IMR-90 (cell line): ENCODE data around the gene DEGS2. TPM values are rescaled to one million over a fixed set of nuclear protein-coding genes. Genes with fewer than 3 reads are reported as not detected.

ENCODE experiments used
- ATAC-seq: fragments of 200-7000 bp; cut with Tn5 transposase; 2 replicates; pipeline ENCODE4 v1.9.1; 2020; ENCODE audit warnings: low read depth, mild to moderate bottlenecking, moderate library complexity
- BruUV-seq: library from RNA; stranded (reverse); fragments of 400-500 nt; replicated peaks from 2 replicates; lab custom pipeline; 2021; lab: Mats Ljungman, UMichigan
- CTCF ChIA-PET: fragments of 300-600 bp; formaldehyde crosslinking; extraction: SDS; loops from one replicate; lab custom pipeline; 2021; ENCODE audit warnings: antibody characterized with exemption; lab: Yijun Ruan, JAX
- POLR2A ChIA-PET: fragments of 300-600 bp; sonication (Branson Sonifier 250); formaldehyde crosslinking; loops from one replicate; lab custom pipeline; 2022; ENCODE audit warnings: antibody characterized with exemption; ENCODE audit not compliant: unreplicated experiment; lab: Charles Lee
- DNase-seq: peaks from one replicate; pipeline ENCODE4 v3.0.0; 2013
- H2AFZ ChIP-seq: replicated peaks from 2 replicates; pipeline ENCODE3; 2013; ENCODE audit warnings: low read length, mild to moderate bottlenecking; ENCODE audit not compliant: poor library complexity
- H2AK5ac ChIP-seq: 2 replicates; pipeline ENCODE4 v1.6.1; 2013; ENCODE audit warnings: low read depth, low read length, inconsistent platforms
- H2AK9ac ChIP-seq: replicated peaks from 2 replicates; pipeline ENCODE3; 2013; ENCODE audit warnings: mild to moderate bottlenecking, low read depth, low read length, moderate library complexity; ENCODE audit not compliant: poor library complexity
- H2BK120ac ChIP-seq: 2 replicates; pipeline ENCODE4 v1.6.1; 2013; ENCODE audit warnings: low read depth, low read length, inconsistent platforms
- H2BK15ac ChIP-seq: 3 replicates; pipeline ENCODE4 v1.6.1; 2013; ENCODE audit warnings: low read depth, low read length, inconsistent platforms
- H2BK20ac ChIP-seq: 2 replicates; pipeline ENCODE4 v1.6.1; 2013; ENCODE audit warnings: low read depth, mild to moderate bottlenecking, inconsistent platforms, low read length, moderate library complexity
- H2BK5ac ChIP-seq: 2 replicates; pipeline ENCODE4 v1.6.1; 2013; ENCODE audit warnings: mild to moderate bottlenecking, low read depth, low read length, inconsistent platforms; ENCODE audit not compliant: poor library complexity, severe bottlenecking
- H3K14ac ChIP-seq: replicated peaks from 2 replicates; pipeline ENCODE4 v1.6.1; 2013; ENCODE audit warnings: low read depth, low read length, inconsistent platforms
- H3K18ac ChIP-seq: 2 replicates; pipeline ENCODE4 v1.6.1; 2013; ENCODE audit warnings: low read depth, low read length, control low read depth
- H3K23ac ChIP-seq: 2 replicates; pipeline ENCODE4 v1.6.1; 2013; ENCODE audit warnings: low read depth, low read length, inconsistent platforms
- H3K27ac ChIP-seq: 2 replicates; pipeline ENCODE4 v1.5.1; 2013; ENCODE audit warnings: mild to moderate bottlenecking, control low read depth, low read length; ENCODE audit not compliant: insufficient read depth
- H3K27me3 ChIP-seq: 2 replicates; pipeline ENCODE4 v1.6.1; 2013; ENCODE audit warnings: low read length; ENCODE audit not compliant: control insufficient read depth, insufficient read depth
- H3K36me3 ChIP-seq: 2 replicates; pipeline ENCODE4 v1.6.1; 2013; ENCODE audit warnings: low read length, mixed read lengths; ENCODE audit not compliant: control insufficient read depth, insufficient read depth
- H3K4ac ChIP-seq: 2 replicates; pipeline ENCODE4 v1.6.1; 2013; ENCODE audit warnings: low read depth, low read length, inconsistent platforms
- H3K4me1 ChIP-seq: 2 replicates; pipeline ENCODE4 v1.6.1; 2013; ENCODE audit warnings: low read length, mixed read lengths; ENCODE audit not compliant: control insufficient read depth, insufficient read depth
- H3K4me2 ChIP-seq: 2 replicates; pipeline ENCODE4 v1.6.1; 2013; ENCODE audit warnings: low read depth, mild to moderate bottlenecking, control low read depth, low read length, moderate library complexity
- H3K4me3 ChIP-seq: 2 replicates; pipeline ENCODE4 v1.5.1; 2013; ENCODE audit warnings: low read depth, mild to moderate bottlenecking, control low read depth, low read length, moderate library complexity; ENCODE audit not compliant: insufficient read depth
- H3K56ac ChIP-seq: 2 replicates; pipeline ENCODE4 v1.6.1; 2013; ENCODE audit warnings: low read length, inconsistent platforms; ENCODE audit not compliant: insufficient read depth; ENCODE audit errors: extremely low read depth
- H3K79me1 ChIP-seq, 2 experiments: 2 replicates each; pipeline ENCODE4 v1.6.1; 2013; ENCODE audit warnings: low read length in 2 of 2, inconsistent platforms in 1 of 2, low read depth in 1 of 2
- H3K9ac ChIP-seq: 2 replicates; pipeline ENCODE4 v1.6.1; 2013; ENCODE audit warnings: low read depth, low read length, control low read depth
- H3K9me1 ChIP-seq: 2 replicates; pipeline ENCODE4 v1.6.1; 2013; ENCODE audit warnings: low read length, inconsistent platforms; ENCODE audit not compliant: insufficient read depth
- H3K9me3 ChIP-seq: 2 replicates; pipeline ENCODE4 v1.6.1; 2013; ENCODE audit warnings: low read length; ENCODE audit not compliant: control insufficient read depth, insufficient read depth
- H4K20me1 ChIP-seq: 2 replicates; pipeline ENCODE4 v1.6.1; 2013; ENCODE audit warnings: low read length, inconsistent platforms; ENCODE audit not compliant: insufficient read depth
- H4K5ac ChIP-seq: 2 replicates; pipeline ENCODE4 v1.6.1; 2013; ENCODE audit warnings: mild to moderate bottlenecking, low read depth, low read length, control low read depth
- H4K8ac ChIP-seq, 2 experiments: 2 replicates each; pipeline ENCODE4 v1.6.1; 2013; ENCODE audit warnings: low read depth in 2 of 2, low read length in 2 of 2, control low read depth in 1 of 2, inconsistent platforms in 1 of 2
- H4K91ac ChIP-seq: 2 replicates; pipeline ENCODE4 v1.6.1; 2013; ENCODE audit warnings: low read depth, low read length, inconsistent platforms; ENCODE audit not compliant: insufficient read depth
- BHLHE40 ChIP-seq: fragments of 150-350 bp; IDR thresholded peaks from 2 replicates; pipeline ENCODE4 v1.6.1; 2016; ENCODE audit warnings: mild to moderate bottlenecking, low read depth, low read length
- CEBPB ChIP-seq: IDR thresholded peaks from 2 replicates; pipeline ENCODE4 v1.6.1; 2012; ENCODE audit warnings: low read depth, low read length, improper control_type of control experiment
- CHD1 ChIP-seq: IDR thresholded peaks from 2 replicates; pipeline ENCODE4 v1.6.1; 2012; ENCODE audit warnings: low read depth, low read length, improper control_type of control experiment
- CTCF ChIP-seq: conservative IDR thresholded peaks from 2 replicates; pipeline ENCODE4 v1.5.1; 2012; ENCODE audit warnings: mild to moderate bottlenecking, low read depth, low read length, improper control_type of control experiment
- ELK1 ChIP-seq: fragments of 150-350 bp; IDR thresholded peaks from 2 replicates; pipeline ENCODE4 v1.6.1; 2016; ENCODE audit warnings: low read depth, mild to moderate bottlenecking, low read length, moderate library complexity, borderline replicate concordance
- FOS ChIP-seq: fragments of 150-350 bp; IDR thresholded peaks from 2 replicates; pipeline ENCODE4 v1.6.1; 2016; ENCODE audit warnings: low read depth, low read length
- MAFK ChIP-seq: IDR thresholded peaks from 2 replicates; pipeline ENCODE4 v1.6.1; 2012; ENCODE audit warnings: low read depth, low read length, improper control_type of control experiment
- MAZ ChIP-seq: IDR thresholded peaks from 2 replicates; pipeline ENCODE4 v1.6.1; 2012; ENCODE audit warnings: low read depth, mild to moderate bottlenecking, low read length, improper control_type of control experiment, moderate library complexity, borderline replicate concordance
- MXI1 ChIP-seq: IDR thresholded peaks from 2 replicates; pipeline ENCODE4 v1.6.1; 2012; ENCODE audit warnings: low read depth, mild to moderate bottlenecking, low read length, moderate library complexity, borderline replicate concordance
- NFE2L2 ChIP-seq: fragments of 150-350 bp; IDR thresholded peaks from 2 replicates; pipeline ENCODE4 v1.6.1; 2016; ENCODE audit warnings: low read depth, mild to moderate bottlenecking, low read length
- POLR2A ChIP-seq: IDR thresholded peaks from 2 replicates; pipeline ENCODE4 v1.6.1; 2012; ENCODE audit warnings: mild to moderate bottlenecking, low read depth, low read length
- RAD21 ChIP-seq: IDR thresholded peaks from 2 replicates; pipeline ENCODE4 v1.6.1; 2012; ENCODE audit warnings: low read length, improper control_type of control experiment
- RCOR1 ChIP-seq: IDR thresholded peaks from 2 replicates; pipeline ENCODE4 v1.6.1; 2012; ENCODE audit warnings: mild to moderate bottlenecking, low read length, improper control_type of control experiment; ENCODE audit not compliant: insufficient replicate concordance
- RFX5 ChIP-seq: IDR thresholded peaks from 2 replicates; pipeline ENCODE4 v1.8.0; 2012; ENCODE audit warnings: low read depth, mild to moderate bottlenecking, low read length, moderate library complexity
- SMC3 ChIP-seq: fragments of 150-350 bp; IDR thresholded peaks from 2 replicates; pipeline ENCODE4 v1.6.1; 2016; ENCODE audit warnings: low read depth, mild to moderate bottlenecking, antibody characterized with exemption, low read length, moderate library complexity
- USF2 ChIP-seq: fragments of 150-350 bp; IDR thresholded peaks from 2 replicates; pipeline ENCODE4 v1.6.1; 2017; ENCODE audit warnings: mild to moderate bottlenecking, antibody characterized with exemption, low read length, low read depth
- WGBS, 2 experiments: methylation state at CpG; one replicate each; pipeline versions ENCODE4 v1.1.5 to v1.1.7; 2013; ENCODE audit warnings: missing lambda C conversion rate in 2 of 2; ENCODE audit not compliant: insufficient read length in 1 of 2; ENCODE audit errors: extremely low coverage in 2 of 2; 5-methylcytosine and 5-hydroxymethylcytosine counted together
- dilution Hi-C: fragments of 300-500 bp; cut with HindIII; formaldehyde crosslinking; loops from one replicate; pipeline ENCODE4 v1.14.3; 2018; ENCODE audit warnings: low sequenced_read_pairs; ENCODE audit not compliant: unreplicated experiment
- in situ Hi-C: fragments of 300-500 bp; cut with MboI; formaldehyde crosslinking; loops from 3 replicates; pipeline ENCODE4 v1.14.3; 2019; ENCODE audit warnings: low sequenced_read_pairs, inconsistent platforms, mixed read lengths
- intact Hi-C: fragments of 100-400 bp; cut with micrococcal nuclease; formaldehyde crosslinking; loops from 2 replicates; pipeline ENCODE4 v1.10.0; 2022
- polyA plus RNA-seq, 3 experiments: library from polyadenylated mRNA; depleted of rRNA; stranded (reverse); fragments of >200 nt; gene quantifications; 2 replicates each; pipeline ENCODE4 v1.2.3, GENCODE V29; 2012; ENCODE audit warnings: low replicate concordance in 1 of 3
- total RNA-seq: library from RNA; depleted of rRNA; stranded (reverse); fragments of >200 nt; gene quantifications from 2 replicates; pipeline ENCODE4 v1.2.3, GENCODE V29; 2012

Gene DEGS2
- total and polyA plus RNA-seq, 2 of the 4 experiments (the other 2 are of a cell fraction): not detected

- H3K4me1 ChIP-seq: peaks cover 9% of the 10 kb centered on the region; the same call in 1 of the 2 replicates
- H3K4me3 ChIP-seq: no peak overlapping the region
- H3K14ac ChIP-seq: no peak overlapping the region; the same call in 1 of the 2 replicates
- H4K91ac ChIP-seq: no peak overlapping the region
- no peaks in the 10 kb centered on the region for H3K27me3 ChIP-seq
- BruUV-seq: no TSS peak
- H3K9ac ChIP-seq: no peak overlapping the region
- no peak overlapping the region for H3K4me2 ChIP-seq
- H4K20me1 ChIP-seq: no peaks in the 10 kb centered on the region
- no peak overlapping the region for H2AK5ac ChIP-seq
- H3K79me1 ChIP-seq: no peaks in the 10 kb centered on the region
- H2BK20ac ChIP-seq: no peak overlapping the region
- H2AFZ ChIP-seq: no peak overlapping the region
- peaks cover 9% of the 10 kb centered on the region; the same call in 1 of the 2 replicates for H3K9me1 ChIP-seq
- H3K27ac ChIP-seq: no peak overlapping the region
- WGBS, 2 experiments: 100% methylated on average over 3 of the region's 6 CpGs; no CpG with 5 or more reads in 1 of the 2 experiments
- intact Hi-C loops (no loop called here), in situ Hi-C loops (no loop called here), dilution Hi-C loops (no loop called here)
- DNase-seq: no peak
- no peak overlapping the region for H3K4ac ChIP-seq
- no peak overlapping the region for H2BK120ac ChIP-seq
- no peak overlapping the region for H2BK5ac ChIP-seq
- ChIA-PET POLR2A (no interaction called here), CTCF (no interaction called here)
- H3K18ac ChIP-seq: no peak overlapping the region
- ATAC-seq: no peak
- no peak overlapping the region for H3K56ac ChIP-seq
- H2BK15ac ChIP-seq: no peak overlapping the region
- no peaks in the 10 kb centered on the region for H3K9me3 ChIP-seq
- TF ChIP-seq MAFK (no peak), RFX5 (no peak), ELK1 (no peak), NFE2L2 (no peak), RCOR1 (no peak), SMC3 (no peak), CTCF (no peak), USF2 (no peak), MAZ (no peak), CHD1 (no peak), BHLHE40 (no peak), POLR2A (no peak), MXI1 (no peak), RAD21 (no peak), CEBPB (no peak), FOS (no peak)
- H4K8ac ChIP-seq: no peak overlapping the region
- no peaks in the 10 kb centered on the region for H3K36me3 ChIP-seq
- no peak overlapping the region for H3K23ac ChIP-seq
- H4K5ac ChIP-seq: no peak overlapping the region
- no peak overlapping the region for H2AK9ac ChIP-seq
These were observed 44.2 kb downstream of the DEGS2 start for GRCh38 chr14:100115236-100115635.
